Activated T-cell treated with anti-CD3 and anti-CD28 coated beads, Interleukin-2, amount 50 U/mL, for 72 hours (primary cell): ENCODE data around the gene SLCO1C1. TPM values are rescaled to one million over a fixed set of nuclear protein-coding genes. Genes with fewer than 3 reads are reported as not detected.

Experiments used
- ATAC-seq, 2 donors: fragments of 150-1000 bp; cut with Tn5 transposase; replicated peaks in 1 of 2; 2 replicates each; pipeline ENCODE4 v1.10.0; 2021; ENCODE audit warnings: moderate library complexity in 2 of 2, mild to moderate bottlenecking in 1 of 2
- DNase-seq, 2 donors: peaks; one replicate each; pipeline ENCODE4 v3.0.0; 2021 to 2022; ENCODE audit warnings: mixed read lengths in 1 of 2
- H3K27ac Mint-ChIP-seq: one replicate; pipeline ENCODE4 v1.8.0; 2022; ENCODE audit warnings: mild to moderate bottlenecking, moderate library complexity, mixed read lengths
- H3K27me3 Mint-ChIP-seq: one replicate; pipeline ENCODE4 v1.8.0; 2022; ENCODE audit warnings: low read depth, mixed read lengths
- H3K36me3 Mint-ChIP-seq, 2 donors: one replicate each; pipeline ENCODE4 v1.8.0; 2022; ENCODE audit warnings: mixed read lengths in 2 of 2, mild to moderate bottlenecking in 1 of 2; ENCODE audit not compliant: insufficient read depth in 2 of 2
- H3K4me1 Mint-ChIP-seq: one replicate; pipeline ENCODE4 v1.8.0; 2022; ENCODE audit warnings: low read depth, mixed read lengths
- H3K4me3 Mint-ChIP-seq, 2 donors: one replicate each; pipeline ENCODE4 v1.8.0; 2022; ENCODE audit warnings: mild to moderate bottlenecking in 2 of 2, mixed read lengths in 2 of 2, moderate library complexity in 2 of 2
- H3K9me3 Mint-ChIP-seq, 2 donors: one replicate each; pipeline ENCODE4 v1.8.0; 2022; ENCODE audit warnings: mixed read lengths in 2 of 2
- total RNA-seq, 2 donors: library from RNA; stranded (reverse); gene quantifications; one replicate each; pipeline ENCODE4 v1.2.3, GENCODE V29; 2022

Gene SLCO1C1
- not detected for total RNA-seq

GRCh38 chr12:20695232-20695631 is at the start of gene SLCO1C1:
Gene SLCO1C1 (plus strand): TSS chr12:20695332. CDS start chr12:20699577, 4,245 bp downstream.
- Mint-ChIP-seq H3K4me1 (no peaks in the 10 kb centered on the region), H3K4me3 (no peak within 1 kb of the TSS), H3K9me3 (no peaks in the 10 kb centered on the region), H3K36me3 (no peaks in the 10 kb centered on the region), H3K27me3 (no peaks in the 10 kb centered on the region), H3K27ac (no peak within 1 kb of the TSS)
- ATAC-seq (no peak), DNase-seq (no peak)

GRCh38 chr12:20646239-20646827 is 48.8 kb upstream of the SLCO1C1 start:
- DNase-seq (no peak), ATAC-seq (peak in 1 of 2 donors; percentile 23)
- H3K27ac Mint-ChIP-seq: no peak overlapping the region
- H3K4me3 Mint-ChIP-seq: no peak overlapping the region
- H3K36me3 Mint-ChIP-seq: no peaks in the 10 kb centered on the region
- no peaks in the 10 kb centered on the region for H3K4me1 Mint-ChIP-seq
- no peaks in the 10 kb centered on the region for H3K9me3 Mint-ChIP-seq
- no peaks in the 10 kb centered on the region for H3K27me3 Mint-ChIP-seq

GRCh38 chr12:20653871-20654270 is 41.3 kb upstream of the SLCO1C1 start:
- Mint-ChIP-seq H3K4me1 (no peaks in the 10 kb centered on the region), H3K27me3 (no peaks in the 10 kb centered on the region), H3K4me3 (no peak overlapping the region)

GRCh38 chr12:20656600-20656999 is 38.5 kb upstream of the SLCO1C1 start:
- Mint-ChIP-seq H3K36me3 (no peaks in the 10 kb centered on the region), H3K27me3 (no peaks in the 10 kb centered on the region), H3K27ac (no peak overlapping the region), H3K9me3 (peaks cover 6 to 9% of the 10 kb centered on the region in 2 donors), H3K4me1 (no peaks in the 10 kb centered on the region), H3K4me3 (no peak overlapping the region)
- no peak for DNase-seq
- no peak for ATAC-seq

More at GRCh38 chr12:20653871-20654270, 41.3 kb upstream of the SLCO1C1 start:
- ATAC-seq (no peak), DNase-seq (no peak)
- Mint-ChIP-seq H3K36me3 (no peaks in the 10 kb centered on the region), H3K9me3 (peaks cover 0 to 3% of the 10 kb centered on the region in 2 donors), H3K27ac (no peak overlapping the region)

GRCh38 chr12:20657496-20657895 is 37.6 kb upstream of the SLCO1C1 start:
- ATAC-seq: no peak
- no peak overlapping the region for H3K4me3 Mint-ChIP-seq
- H3K36me3 Mint-ChIP-seq: no peaks in the 10 kb centered on the region
- H3K27ac Mint-ChIP-seq: no peak overlapping the region
- H3K9me3 Mint-ChIP-seq: peaks cover 6 to 10% of the 10 kb centered on the region in 2 donors
- no peaks in the 10 kb centered on the region for H3K27me3 Mint-ChIP-seq
- DNase-seq: no peak
- H3K4me1 Mint-ChIP-seq: no peaks in the 10 kb centered on the region

GRCh38 chr12:20681334-20681733 is 13.8 kb upstream of the SLCO1C1 start:
- Mint-ChIP-seq H3K9me3 (peaks cover 4 to 6% of the 10 kb centered on the region in 2 donors), H3K36me3 (no peaks in the 10 kb centered on the region), H3K4me3 (no peak overlapping the region), H3K4me1 (no peaks in the 10 kb centered on the region), H3K27me3 (no peaks in the 10 kb centered on the region), H3K27ac (no peak overlapping the region)
- ATAC-seq (no peak), DNase-seq (no peak)

- no peaks in the 10 kb centered on the region for H3K4me1 Mint-ChIP-seq
- H3K9me3 Mint-ChIP-seq: no peaks in the 10 kb centered on the region
- H3K36me3 Mint-ChIP-seq: no peaks in the 10 kb centered on the region
- no peak for ATAC-seq
- DNase-seq: no peak
- H3K27ac Mint-ChIP-seq: no peak overlapping the region
- no peak overlapping the region for H3K4me3 Mint-ChIP-seq
- H3K27me3 Mint-ChIP-seq: no peaks in the 10 kb centered on the region
These were observed 1.2 kb downstream of the SLCO1C1 start for GRCh38 chr12:20696181-20696905.

GRCh38 chr12:20701106-20701505 is 6.0 kb downstream of the SLCO1C1 start:
- H3K27me3 Mint-ChIP-seq: no peaks in the 10 kb centered on the region
- H3K4me1 Mint-ChIP-seq: no peaks in the 10 kb centered on the region
- no peak overlapping the region for H3K27ac Mint-ChIP-seq
- H3K4me3 Mint-ChIP-seq: no peak overlapping the region
- no peaks in the 10 kb centered on the region for H3K36me3 Mint-ChIP-seq
- H3K9me3 Mint-ChIP-seq: peaks cover 0 to 2% of the 10 kb centered on the region in 2 donors
- ATAC-seq (no peak), DNase-seq (no peak)

GRCh38 chr12:20704860-20705259 is 9.7 kb downstream of the SLCO1C1 start:
- H3K4me1 Mint-ChIP-seq: no peaks in the 10 kb centered on the region
- DNase-seq: no peak
- H3K27ac Mint-ChIP-seq: no peak overlapping the region
- H3K9me3 Mint-ChIP-seq: peaks cover 0 to 4% of the 10 kb centered on the region in 2 donors
- no peak overlapping the region for H3K4me3 Mint-ChIP-seq
- H3K36me3 Mint-ChIP-seq: no peaks in the 10 kb centered on the region
- H3K27me3 Mint-ChIP-seq: no peaks in the 10 kb centered on the region
- no peak for ATAC-seq

GRCh38 chr12:20711846-20712245 is 16.7 kb downstream of the SLCO1C1 start:
- Mint-ChIP-seq H3K27ac (no peak overlapping the region), H3K9me3 (peaks cover 0 to 2% of the 10 kb centered on the region in 2 donors), H3K36me3 (no peaks in the 10 kb centered on the region), H3K27me3 (no peaks in the 10 kb centered on the region), H3K4me1 (no peaks in the 10 kb centered on the region), H3K4me3 (no peak overlapping the region)
- ATAC-seq: no peak
- no peak for DNase-seq

- Mint-ChIP-seq H3K36me3 (no peaks in the 10 kb centered on the region), H3K4me1 (no peaks in the 10 kb centered on the region), H3K27me3 (no peaks in the 10 kb centered on the region), H3K4me3 (no peak overlapping the region), H3K27ac (no peak overlapping the region), H3K9me3 (no peaks in the 10 kb centered on the region)
- ATAC-seq (no peak), DNase-seq (no peak)
These were observed 20.9 kb downstream of the SLCO1C1 start for GRCh38 chr12:20716037-20716436.

GRCh38 chr12:20716985-20717384 is 21.9 kb downstream of the SLCO1C1 start:
- Mint-ChIP-seq H3K4me1 (no peaks in the 10 kb centered on the region), H3K4me3 (no peak overlapping the region), H3K9me3 (no peaks in the 10 kb centered on the region), H3K27me3 (no peaks in the 10 kb centered on the region), H3K27ac (no peak overlapping the region), H3K36me3 (no peaks in the 10 kb centered on the region)
- DNase-seq (no peak), ATAC-seq (no peak)

GRCh38 chr12:20718294-20718693 is 23.2 kb downstream of the SLCO1C1 start:
- H3K27me3 Mint-ChIP-seq: no peaks in the 10 kb centered on the region
- no peak overlapping the region for H3K4me3 Mint-ChIP-seq
- H3K27ac Mint-ChIP-seq: no peak overlapping the region
- ATAC-seq (no peak), DNase-seq (no peak)
- no peaks in the 10 kb centered on the region for H3K36me3 Mint-ChIP-seq
- no peaks in the 10 kb centered on the region for H3K9me3 Mint-ChIP-seq
- H3K4me1 Mint-ChIP-seq: no peaks in the 10 kb centered on the region

- H3K36me3 Mint-ChIP-seq: no peaks in the 10 kb centered on the region
- H3K4me3 Mint-ChIP-seq: no peak overlapping the region
- H3K9me3 Mint-ChIP-seq: no peaks in the 10 kb centered on the region
- DNase-seq: no peak
- no peak overlapping the region for H3K27ac Mint-ChIP-seq
- H3K27me3 Mint-ChIP-seq: no peaks in the 10 kb centered on the region
- no peak for ATAC-seq
- H3K4me1 Mint-ChIP-seq: no peaks in the 10 kb centered on the region
These were observed 27.0 kb downstream of the SLCO1C1 start for GRCh38 chr12:20722142-20722541.
